HG03060 (cell line): ENCODE data around the gene MAP4K1.
"Not testable (repeated sequence)": the region's sequence is repeated elsewhere in the genome, so short reads cannot be mapped to it uniquely, and the experiment has no call there.

Source experiments
- ATAC-seq: cut with Tn5 transposase; IDR thresholded peaks from one replicate; pipeline ENCODE4 v1.9.1; 2021; ENCODE audit warnings: low read depth, moderate number of reproducible peaks; ENCODE audit not compliant: unreplicated experiment

Gene MAP4K1

DNA sequence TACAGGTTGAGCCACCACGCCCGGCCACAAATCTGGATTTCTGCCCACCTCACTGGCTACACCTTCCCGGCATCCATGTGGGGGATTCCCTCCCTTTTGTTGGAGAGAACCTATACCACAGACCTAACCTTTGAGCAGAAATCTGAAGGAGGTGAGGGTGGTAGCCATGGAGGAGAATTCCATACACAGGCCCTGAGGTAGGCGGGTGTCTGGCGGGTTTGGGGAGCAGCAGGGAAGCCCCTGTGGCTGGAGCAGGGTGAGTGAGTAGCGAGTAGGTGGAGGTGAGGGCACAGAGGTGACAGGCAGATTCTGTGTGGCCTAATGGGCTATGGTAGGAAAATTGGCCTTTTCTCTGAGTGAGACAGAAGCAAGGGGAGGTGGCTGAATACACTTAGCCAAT is 11.8 kb upstream of the MAP4K1 start:
- no peak for ATAC-seq

- no peak for ATAC-seq
These were observed 8.6 kb upstream of the MAP4K1 start for GRCh38 chr19:38626401-38626800.

DNA sequence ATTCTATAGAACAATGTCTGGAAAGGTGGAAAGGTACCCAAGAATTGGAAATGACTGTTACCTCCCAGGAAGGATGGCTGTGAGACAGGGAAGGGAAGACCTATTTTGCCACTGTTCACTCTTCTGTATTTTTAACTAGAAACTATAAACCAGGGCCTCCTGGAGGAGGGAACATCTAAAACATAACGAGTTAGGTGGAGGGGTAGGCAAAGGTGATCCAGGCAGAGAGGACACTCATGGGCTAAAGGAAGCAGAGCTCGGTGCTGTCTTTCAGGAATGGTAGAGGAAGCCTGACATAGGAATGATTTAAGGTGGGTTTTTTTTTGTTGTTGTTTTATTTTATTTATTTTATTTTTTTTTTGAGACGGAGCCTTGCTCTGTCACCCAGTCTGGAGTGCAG is 7.1 kb upstream of the MAP4K1 start:
- ATAC-seq = no peak

GRCh38 chr19:38619361-38620174 is 1.8 kb upstream of the MAP4K1 start:
- ATAC-seq = no peak

DNA sequence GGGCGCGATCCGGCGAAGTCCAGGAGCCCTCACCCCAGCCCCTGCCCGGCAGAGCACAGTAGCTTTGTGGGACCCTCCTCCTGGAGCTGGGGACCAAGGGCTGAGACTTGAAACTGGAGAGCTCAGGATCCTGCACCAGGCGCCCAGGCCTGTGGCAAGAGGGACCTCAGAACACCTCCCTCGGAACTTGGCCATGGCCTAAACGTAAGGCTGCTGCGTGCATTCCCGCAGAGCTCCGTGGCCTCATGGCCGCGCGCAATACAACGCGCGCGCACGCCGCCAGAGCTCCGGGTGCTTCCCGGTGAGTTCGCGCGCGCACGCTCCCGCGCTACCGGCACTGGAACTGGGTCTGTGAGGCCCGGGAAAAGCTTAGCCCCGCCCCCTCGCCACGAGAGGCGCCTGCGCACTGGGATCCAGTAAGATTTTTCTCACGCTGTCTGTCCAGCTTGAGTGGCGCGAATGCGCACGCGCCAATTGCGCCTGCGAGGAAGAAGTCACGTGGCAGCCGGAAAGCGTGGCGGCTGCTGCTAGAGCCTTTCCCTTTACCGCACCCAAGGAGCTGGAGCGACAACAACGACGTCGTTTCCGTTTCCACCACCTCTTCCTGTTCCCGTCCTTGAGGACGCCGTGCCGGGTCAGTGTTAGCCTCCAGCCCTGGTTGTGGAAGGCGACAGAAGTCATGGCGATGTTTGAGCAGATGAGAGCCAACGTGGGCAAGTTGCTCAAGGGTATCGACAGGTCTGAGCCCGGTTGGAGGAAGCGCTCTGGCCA is 1.0 kb upstream of the MAP4K1 start, which contains the start of gene EIF3K:
Gene EIF3K (plus strand): TSS at position 599 of the 771 bp plus-strand sequence. CDS start 81 bp downstream, at position 680.
- ATAC-seq = peak; percentile 60

GRCh38 chr19:38617283-38617763 is 430 bp downstream of the MAP4K1 start:
- no peak for ATAC-seq

DNA sequence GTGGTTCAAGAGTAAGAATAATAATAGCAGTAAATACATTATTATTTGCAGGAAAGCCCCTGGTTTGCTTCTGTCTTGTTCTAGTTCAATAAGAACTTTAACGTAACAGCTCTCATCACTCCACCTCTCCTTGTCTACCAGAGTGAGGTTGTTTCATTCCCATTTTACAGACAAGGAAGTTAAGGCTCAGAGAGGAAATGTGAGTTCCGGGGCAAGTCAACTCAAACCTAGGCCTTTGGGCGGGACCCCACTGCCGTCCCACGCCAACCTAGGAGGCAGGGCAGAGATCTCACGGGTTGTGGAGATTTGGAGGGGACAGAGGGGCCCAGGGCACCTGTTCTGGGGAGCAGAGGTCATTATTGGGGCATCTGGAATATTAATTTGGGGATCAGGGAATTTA is 1.5 kb downstream of the MAP4K1 start:
- no peak for ATAC-seq

- ATAC-seq = no peak
These were observed 2.7 kb downstream of the MAP4K1 start for GRCh38 chr19:38615007-38615581.

GRCh38 chr19:38614289-38614688 is 3.5 kb downstream of the MAP4K1 start:
- no peak for ATAC-seq

DNA sequence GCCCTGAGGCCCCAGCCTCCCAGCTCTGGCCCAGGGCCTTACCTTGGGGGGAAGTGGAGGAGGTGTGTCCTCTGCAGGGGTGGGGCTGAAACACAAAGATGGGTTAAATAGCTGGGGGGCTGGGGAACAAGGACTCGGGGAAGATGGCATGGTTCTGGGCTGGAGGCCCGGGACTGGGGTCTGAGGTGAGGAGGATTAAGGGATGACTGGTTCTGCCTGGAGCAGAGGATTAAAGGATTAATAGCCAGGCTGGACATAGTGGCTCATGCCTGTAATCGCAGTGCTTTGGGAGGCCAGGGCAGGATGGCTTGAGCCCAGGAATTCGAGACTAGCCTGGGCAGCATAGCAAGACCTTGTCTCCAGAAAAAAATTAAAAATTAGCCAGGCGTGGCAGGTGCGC is 11.6 kb downstream of the MAP4K1 start:
- ATAC-seq = no peak

DNA sequence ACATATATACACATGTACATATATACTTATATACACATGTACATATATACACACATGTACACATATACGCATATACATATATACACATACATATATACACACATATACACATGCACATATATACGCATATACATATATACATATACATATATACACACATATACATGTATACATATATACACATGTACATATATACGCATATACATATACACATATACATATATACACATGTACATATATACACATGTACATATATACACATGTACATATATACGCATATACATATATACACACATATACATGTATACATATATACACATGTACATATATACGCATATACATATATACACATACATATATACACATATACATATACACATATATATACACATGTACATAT is 14.9 kb downstream of the MAP4K1 start:
- not testable (repeated sequence) for ATAC-seq

DNA sequence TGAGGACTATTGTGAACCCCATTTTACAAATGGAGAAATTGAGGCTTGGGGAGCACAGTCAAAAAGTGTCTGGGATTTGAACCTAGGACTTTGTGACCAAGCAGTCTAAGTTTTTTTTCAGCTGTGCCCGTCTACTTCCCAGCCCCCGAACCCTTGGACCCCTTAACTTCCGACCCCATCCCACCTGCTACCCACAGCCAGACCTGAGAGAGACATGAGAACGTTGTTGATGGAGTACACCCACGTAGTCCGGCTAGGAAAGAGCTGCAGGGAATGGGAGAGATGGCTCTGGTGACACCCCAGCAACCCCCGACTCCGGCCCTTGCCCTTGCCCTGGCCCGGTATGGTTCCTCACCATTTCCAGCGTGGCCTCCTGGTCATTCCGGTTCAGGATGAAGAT is 18.0 kb downstream of the MAP4K1 start:
- no peak for ATAC-seq

GRCh38 chr19:38597075-38597474 is 20.7 kb downstream of the MAP4K1 start:
- ATAC-seq = no peak

- ATAC-seq = no peak
These were observed 21.4 kb downstream of the MAP4K1 start for GRCh38 chr19:38596057-38596981.

GRCh38 chr19:38592940-38593339 is 24.8 kb downstream of the MAP4K1 start:
- ATAC-seq = no peak

DNA sequence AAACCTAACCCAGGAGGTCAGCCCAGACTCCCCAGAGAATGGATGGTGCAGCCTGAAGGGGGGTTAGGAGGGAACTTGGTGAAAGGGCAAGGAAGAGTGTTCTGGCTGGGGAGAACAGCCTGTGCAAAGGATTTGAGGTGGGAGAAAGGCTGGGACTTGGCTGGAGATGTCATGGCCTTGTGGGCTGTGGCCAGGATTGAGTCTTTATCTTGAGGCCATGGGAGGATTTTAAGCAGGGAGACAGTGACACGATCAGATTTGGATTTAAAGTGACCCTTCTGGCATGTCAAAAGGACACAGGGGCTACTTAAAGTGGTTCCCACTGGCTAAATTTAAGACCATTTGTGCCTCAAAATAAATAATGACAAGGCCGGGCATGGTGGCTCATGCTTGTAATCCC is 29.7 kb downstream of the MAP4K1 start:
- no peak for ATAC-seq

- no peak for ATAC-seq
These were observed 30.2 kb downstream of the MAP4K1 start for GRCh38 chr19:38587562-38587961.

GRCh38 chr19:38583985-38584305 is 33.8 kb downstream of the MAP4K1 start:
- ATAC-seq = no peak

GRCh38 chr19:38583219-38583984 is 34.4 kb downstream of the MAP4K1 start:
- no peak for ATAC-seq

GRCh38 chr19:38580080-38580479 is 37.7 kb downstream of the MAP4K1 start:
- ATAC-seq = no peak
